Measurements from ENCODE around the gene ZFR2.
"Not testable (repeated sequence)": the region's sequence is repeated elsewhere in the genome, so short reads cannot be mapped to it uniquely, and the experiment has no call there.

Gene ZFR2

GRCh38 chr19:3835055-3835435 is 33.8 kb downstream of the ZFR2 start:
- no peak for DNase-seq

- no peak for DNase-seq
These were observed 34.3 kb downstream of the ZFR2 start for GRCh38 chr19:3834349-3835054.

GRCh38 chr19:3833578-3834348 is 35.1 kb downstream of the ZFR2 start:
- DNase-seq: no peak

- DNase-seq: no peak
These were observed 36.8 kb downstream of the ZFR2 start for GRCh38 chr19:3832001-3832400.

- no peak for DNase-seq
These were observed 37.2 kb downstream of the ZFR2 start for GRCh38 chr19:3831601-3832000.

- DNase-seq: no peak
These were observed 37.9 kb downstream of the ZFR2 start for GRCh38 chr19:3830621-3831589.

GRCh38 chr19:3827306-3827705 is 41.5 kb downstream of the ZFR2 start:
- DNase-seq: no peak

- no peak for DNase-seq
These were observed 42.7 kb downstream of the ZFR2 start for GRCh38 chr19:3826163-3826562.

- DNase-seq: no peak
These were observed 43.4 kb downstream of the ZFR2 start for GRCh38 chr19:3825286-3825956.

GRCh38 chr19:3823350-3823713 is 45.5 kb downstream of the ZFR2 start:
- DNase-seq: no peak

- no peak for DNase-seq
These were observed 46.0 kb downstream of the ZFR2 start for GRCh38 chr19:3822683-3823349.

- peak; percentile 75 for DNase-seq
These were observed 46.9 kb downstream of the ZFR2 start for GRCh38 chr19:3821857-3822364.

GRCh38 chr19:3821156-3821555 is 47.7 kb downstream of the ZFR2 start:
- no peak for DNase-seq

- DNase-seq: no peak
These were observed 48.8 kb downstream of the ZFR2 start for GRCh38 chr19:3819989-3820388.

GRCh38 chr19:3818918-3819317 is 49.9 kb downstream of the ZFR2 start:
- DNase-seq: no peak

GRCh38 chr19:3818466-3818865 is 50.4 kb downstream of the ZFR2 start:
- DNase-seq: no peak

GRCh38 chr19:3817761-3818160 is 51.1 kb downstream of the ZFR2 start:
- no peak for DNase-seq

GRCh38 chr19:3816566-3817218 is 52.1 kb downstream of the ZFR2 start:
- no peak for DNase-seq

GRCh38 chr19:3816148-3816547 is 52.7 kb downstream of the ZFR2 start:
- not testable (repeated sequence) for DNase-seq

GRCh38 chr19:3814648-3815047 is 54.2 kb downstream of the ZFR2 start:
- DNase-seq: no peak
